HepG2 (cell line): Measurements from ENCODE around the gene PRKAG3. TPM values are rescaled to one million over a fixed set of nuclear protein-coding genes. Genes with fewer than 3 reads are reported as not detected.

Source experiments
- KLF15 ChIP-seq: sonication (generic); formaldehyde crosslinking; IDR thresholded peaks from 2 replicates; pipeline ENCODE4 v1.8.1; 2023; ENCODE audit warnings: borderline replicate concordance, mild to moderate bottlenecking, inconsistent platforms, missing genetic modification reagents, mixed read lengths
- NFYB ChIP-seq: sonication (generic); formaldehyde crosslinking; IDR thresholded peaks from 2 replicates; pipeline ENCODE4 v1.4.0; 2020; ENCODE audit warnings: missing genetic modification reagents
- NR2C2 ChIP-seq: sonication (generic); formaldehyde crosslinking; IDR thresholded peaks from 2 replicates; pipeline ENCODE4 v1.4.0; 2020; ENCODE audit warnings: missing genetic modification reagents, mild to moderate bottlenecking, moderate library complexity, borderline replicate concordance
- PCBP1 ChIP-seq: fragments of 200-400 bp; formaldehyde crosslinking; IDR thresholded peaks from 2 replicates; pipeline ENCODE4 v1.6.1; 2017; ENCODE audit warnings: mild to moderate bottlenecking, low read depth, low read length, borderline replicate concordance
- RBFOX2 ChIP-seq: fragments of 200-400 bp; formaldehyde crosslinking; IDR thresholded peaks from 2 replicates; pipeline ENCODE4 v1.6.1; 2017; ENCODE audit warnings: low read depth, mild to moderate bottlenecking, low read length
- RBM39 ChIP-seq: fragments of 200-400 bp; formaldehyde crosslinking; IDR thresholded peaks from one replicate; pipeline ENCODE4 v1.6.1; 2018; ENCODE audit warnings: antibody characterized with exemption, mild to moderate bottlenecking, low read depth, low read length; ENCODE audit not compliant: poor library complexity, severe bottlenecking
- SCMH1 ChIP-seq: sonication (generic); formaldehyde crosslinking; IDR thresholded peaks from 2 replicates; pipeline ENCODE4 v1.9.0; 2021; ENCODE audit warnings: missing genetic modification reagents, mild to moderate bottlenecking, borderline replicate concordance
- SMYD3 ChIP-seq: sonication (generic); formaldehyde crosslinking; IDR thresholded peaks from 2 replicates; pipeline ENCODE4 v1.8.1; 2023; ENCODE audit warnings: mild to moderate bottlenecking, missing genetic modification reagents
- SNRNP70 ChIP-seq: fragments of 200-400 bp; formaldehyde crosslinking; IDR thresholded peaks from 2 replicates; pipeline ENCODE4 v1.6.1; 2017; ENCODE audit warnings: mild to moderate bottlenecking, low read depth, low read length, moderate library complexity
- SP2 ChIP-seq: sonication (generic); formaldehyde crosslinking; IDR thresholded peaks from 2 replicates; pipeline ENCODE4 v1.5.1; 2020; ENCODE audit warnings: mild to moderate bottlenecking, missing genetic modification reagents
- SYNCRIP ChIP-seq: fragments of 200-400 bp; formaldehyde crosslinking; IDR thresholded peaks from 2 replicates; pipeline ENCODE4 v1.6.1; 2018; ENCODE audit warnings: mild to moderate bottlenecking, low read depth, low read length; ENCODE audit not compliant: insufficient read depth
- TCF7 ChIP-seq: sonication (generic); IDR thresholded peaks from 2 replicates; pipeline ENCODE4 v1.6.1; 2016; ENCODE audit warnings: antibody characterized with exemption, low read depth
- ZNF121 ChIP-seq: sonication (generic); formaldehyde crosslinking; IDR thresholded peaks from 2 replicates; pipeline ENCODE4 v1.5.0; 2020; ENCODE audit warnings: mild to moderate bottlenecking, missing genetic modification reagents
- ZNF446 ChIP-seq: sonication (generic); formaldehyde crosslinking; IDR thresholded peaks from 2 replicates; pipeline ENCODE4 v1.5.0; 2020; ENCODE audit warnings: mild to moderate bottlenecking, missing genetic modification reagents
- ZNF83 ChIP-seq: sonication (generic); formaldehyde crosslinking; IDR thresholded peaks from 2 replicates; pipeline ENCODE4 v1.4.0; 2020; ENCODE audit warnings: missing genetic modification reagents, mild to moderate bottlenecking, borderline replicate concordance
- polyA plus RNA-seq, 8 experiments: library from polyadenylated mRNA; depleted of rRNA in 3 of 8; stranded (reverse) in 7 of 8; unstranded in 1 of 8; fragments of >200 nt; fragmentation: Illumina TruSeq in 4 of 8; extraction: Trizol in 4 of 8; gene quantifications; 2 replicates each; pipeline versions ENCODE4 v1.2.1 to v1.2.3, GENCODE V29; 2011 to 2016; ENCODE audit warnings: low read depth in 4 of 8, missing spikeins in 1 of 8, mixed read lengths in 1 of 8; ENCODE audit not compliant: insufficient read depth in 1 of 8
- total RNA-seq, 5 experiments: library from RNA; depleted of rRNA; stranded (reverse); fragments of >200 nt; fragmentation: Illumina TruSeq; extraction: Trizol; gene quantifications; 2 replicates each; pipeline ENCODE4 v1.2.3, GENCODE V29; 2016; ENCODE audit warnings: low read depth in 1 of 5
- TF ChIP-seq, protein P1 (sequence below), 2 experiments: IDR thresholded peaks; 2 replicates each; pipeline ENCODE4 v1.6.1; 2011 to 2012; ENCODE audit warnings: low read length in 2 of 2, borderline replicate concordance in 1 of 2, low read depth in 1 of 2, mild to moderate bottlenecking in 1 of 2, moderate library complexity in 1 of 2
- TF ChIP-seq, protein P2 (sequence below): sonication (generic); formaldehyde crosslinking; IDR thresholded peaks from 2 replicates; pipeline ENCODE4 v1.4.0; 2020; ENCODE audit warnings: missing genetic modification reagents

PRKAG3 gene
- total and polyA plus RNA-seq, 2 of the 13 experiments (the other 11 are each of a cell fraction or from before 2014, with no cell fraction given): not detected

DNA sequence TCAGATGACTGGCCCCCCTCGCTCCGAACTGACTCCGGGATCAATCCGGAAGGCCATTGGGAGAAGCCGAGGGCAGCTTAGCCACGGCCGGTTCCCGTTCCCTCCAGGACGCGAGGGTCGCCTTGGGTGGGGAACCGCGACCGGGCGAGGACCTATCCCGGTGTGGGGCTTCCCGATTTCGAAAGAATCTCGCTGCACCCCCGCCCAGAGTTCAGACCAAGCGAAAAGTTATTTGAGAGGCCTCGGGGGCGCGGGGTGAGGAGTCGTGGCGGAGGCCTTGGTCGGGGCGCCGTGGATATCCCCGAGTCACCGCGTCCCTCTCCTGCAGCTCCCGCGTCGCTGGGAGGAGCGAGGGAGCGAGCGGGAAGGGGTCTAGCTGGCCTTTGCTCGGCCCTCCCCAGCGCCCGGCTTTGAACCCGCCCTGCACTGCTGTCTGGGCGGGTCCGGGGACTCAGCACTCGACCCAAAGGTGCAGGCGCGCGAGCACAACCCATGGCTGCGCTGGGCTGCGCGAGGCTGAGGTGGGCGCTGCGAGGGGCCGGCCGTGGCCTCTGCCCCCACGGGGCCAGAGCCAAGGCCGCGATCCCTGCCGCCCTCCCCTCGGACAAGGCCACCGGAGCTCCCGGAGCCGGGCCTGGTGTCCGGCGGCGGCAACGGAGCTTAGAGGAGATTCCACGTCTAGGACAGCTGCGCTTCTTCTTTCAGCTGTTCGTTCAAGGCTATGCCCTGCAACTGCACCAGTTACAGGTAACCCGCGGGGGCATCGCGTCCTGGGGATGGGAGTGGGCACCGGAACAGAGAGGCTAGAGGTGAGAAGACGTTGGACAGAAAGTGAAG lies 49.7 kb downstream of the PRKAG3 start, which contains the start of gene CYP27A1 (continued):
- TF ChIP-seq, protein P1, sequence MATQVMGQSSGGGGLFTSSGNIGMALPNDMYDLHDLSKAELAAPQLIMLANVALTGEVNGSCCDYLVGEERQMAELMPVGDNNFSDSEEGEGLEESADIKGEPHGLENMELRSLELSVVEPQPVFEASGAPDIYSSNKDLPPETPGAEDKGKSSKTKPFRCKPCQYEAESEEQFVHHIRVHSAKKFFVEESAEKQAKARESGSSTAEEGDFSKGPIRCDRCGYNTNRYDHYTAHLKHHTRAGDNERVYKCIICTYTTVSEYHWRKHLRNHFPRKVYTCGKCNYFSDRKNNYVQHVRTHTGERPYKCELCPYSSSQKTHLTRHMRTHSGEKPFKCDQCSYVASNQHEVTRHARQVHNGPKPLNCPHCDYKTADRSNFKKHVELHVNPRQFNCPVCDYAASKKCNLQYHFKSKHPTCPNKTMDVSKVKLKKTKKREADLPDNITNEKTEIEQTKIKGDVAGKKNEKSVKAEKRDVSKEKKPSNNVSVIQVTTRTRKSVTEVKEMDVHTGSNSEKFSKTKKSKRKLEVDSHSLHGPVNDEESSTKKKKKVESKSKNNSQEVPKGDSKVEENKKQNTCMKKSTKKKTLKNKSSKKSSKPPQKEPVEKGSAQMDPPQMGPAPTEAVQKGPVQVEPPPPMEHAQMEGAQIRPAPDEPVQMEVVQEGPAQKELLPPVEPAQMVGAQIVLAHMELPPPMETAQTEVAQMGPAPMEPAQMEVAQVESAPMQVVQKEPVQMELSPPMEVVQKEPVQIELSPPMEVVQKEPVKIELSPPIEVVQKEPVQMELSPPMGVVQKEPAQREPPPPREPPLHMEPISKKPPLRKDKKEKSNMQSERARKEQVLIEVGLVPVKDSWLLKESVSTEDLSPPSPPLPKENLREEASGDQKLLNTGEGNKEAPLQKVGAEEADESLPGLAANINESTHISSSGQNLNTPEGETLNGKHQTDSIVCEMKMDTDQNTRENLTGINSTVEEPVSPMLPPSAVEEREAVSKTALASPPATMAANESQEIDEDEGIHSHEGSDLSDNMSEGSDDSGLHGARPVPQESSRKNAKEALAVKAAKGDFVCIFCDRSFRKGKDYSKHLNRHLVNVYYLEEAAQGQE (IDR thresholded peaks at IDR 0.05; ENCODE audit: borderline replicate concordance in 1 of 2, low read depth in 1 of 2, low read length in 2 of 2): peak in 1 of 2 experiments; percentile 80; a peak in 2 of 4 replicates
- TF ChIP-seq RBFOX2 (peak; percentile 100), ZNF121 (CRISPR knock-in tag) (peak; percentile 34; the same call in 1 of the 2 replicates), NFYB (peak; percentile 20; the same call in 1 of the 2 replicates), KLF15 (peak; percentile 40; the same call in 1 of the 2 replicates), TCF7 (peak; percentile 57; the same call in 1 of the 2 replicates), NR2C2 (CRISPR knock-in tag) (peak; percentile 84), SP2 (CRISPR knock-in tag) (no peak; the same call in 1 of the 2 replicates), RBM39 (peak; percentile 90), SCMH1 (no peak), PCBP1 (peak; percentile 85; the same call in 1 of the 2 replicates), SMYD3 (peak; percentile 68; the same call in 1 of the 2 replicates), SYNCRIP (no peak), SNRNP70 (no peak), ZNF446 (peak; percentile 95; the same call in 1 of the 2 replicates), ZNF83 (CRISPR knock-in tag) (no peak)
- TF ChIP-seq, protein P2, sequence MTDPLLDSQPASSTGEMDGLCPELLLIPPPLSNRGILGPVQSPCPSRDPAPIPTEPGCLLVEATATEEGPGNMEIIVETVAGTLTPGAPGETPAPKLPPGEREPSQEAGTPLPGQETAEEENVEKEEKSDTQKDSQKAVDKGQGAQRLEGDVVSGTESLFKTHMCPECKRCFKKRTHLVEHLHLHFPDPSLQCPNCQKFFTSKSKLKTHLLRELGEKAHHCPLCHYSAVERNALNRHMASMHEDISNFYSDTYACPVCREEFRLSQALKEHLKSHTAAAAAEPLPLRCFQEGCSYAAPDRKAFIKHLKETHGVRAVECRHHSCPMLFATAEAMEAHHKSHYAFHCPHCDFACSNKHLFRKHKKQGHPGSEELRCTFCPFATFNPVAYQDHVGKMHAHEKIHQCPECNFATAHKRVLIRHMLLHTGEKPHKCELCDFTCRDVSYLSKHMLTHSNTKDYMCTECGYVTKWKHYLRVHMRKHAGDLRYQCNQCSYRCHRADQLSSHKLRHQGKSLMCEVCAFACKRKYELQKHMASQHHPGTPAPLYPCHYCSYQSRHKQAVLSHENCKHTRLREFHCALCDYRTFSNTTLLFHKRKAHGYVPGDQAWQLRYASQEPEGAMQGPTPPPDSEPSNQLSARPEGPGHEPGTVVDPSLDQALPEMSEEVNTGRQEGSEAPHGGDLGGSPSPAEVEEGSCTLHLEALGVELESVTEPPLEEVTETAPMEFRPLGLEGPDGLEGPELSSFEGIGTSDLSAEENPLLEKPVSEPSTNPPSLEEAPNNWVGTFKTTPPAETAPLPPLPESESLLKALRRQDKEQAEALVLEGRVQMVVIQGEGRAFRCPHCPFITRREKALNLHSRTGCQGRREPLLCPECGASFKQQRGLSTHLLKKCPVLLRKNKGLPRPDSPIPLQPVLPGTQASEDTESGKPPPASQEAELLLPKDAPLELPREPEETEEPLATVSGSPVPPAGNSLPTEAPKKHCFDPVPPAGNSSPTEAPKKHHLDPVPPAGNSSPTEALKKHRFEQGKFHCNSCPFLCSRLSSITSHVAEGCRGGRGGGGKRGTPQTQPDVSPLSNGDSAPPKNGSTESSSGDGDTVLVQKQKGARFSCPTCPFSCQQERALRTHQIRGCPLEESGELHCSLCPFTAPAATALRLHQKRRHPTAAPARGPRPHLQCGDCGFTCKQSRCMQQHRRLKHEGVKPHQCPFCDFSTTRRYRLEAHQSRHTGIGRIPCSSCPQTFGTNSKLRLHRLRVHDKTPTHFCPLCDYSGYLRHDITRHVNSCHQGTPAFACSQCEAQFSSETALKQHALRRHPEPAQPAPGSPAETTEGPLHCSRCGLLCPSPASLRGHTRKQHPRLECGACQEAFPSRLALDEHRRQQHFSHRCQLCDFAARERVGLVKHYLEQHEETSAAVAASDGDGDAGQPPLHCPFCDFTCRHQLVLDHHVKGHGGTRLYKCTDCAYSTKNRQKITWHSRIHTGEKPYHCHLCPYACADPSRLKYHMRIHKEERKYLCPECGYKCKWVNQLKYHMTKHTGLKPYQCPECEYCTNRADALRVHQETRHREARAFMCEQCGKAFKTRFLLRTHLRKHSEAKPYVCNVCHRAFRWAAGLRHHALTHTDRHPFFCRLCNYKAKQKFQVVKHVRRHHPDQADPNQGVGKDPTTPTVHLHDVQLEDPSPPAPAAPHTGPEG (CRISPR knock-in tag): peak; percentile 96
